Mesenchymal stem cell (in vitro differentiated cells and primary cell): ENCODE measurements around the gene LRRC63.

Source experiments
- DNase-seq: peaks from one replicate; pipeline ENCODE4 v3.0.0-alpha.2; 2013
- H2AFZ ChIP-seq: one replicate; pipeline ENCODE4 v1.6.1; 2013; ENCODE audit warnings: low read depth, mild to moderate bottlenecking, control low read depth, inconsistent platforms, low read length, moderate library complexity
- H2AK5ac ChIP-seq: 2 replicates; pipeline ENCODE4 v1.6.1; 2013; ENCODE audit warnings: low read length, moderate library complexity, mild to moderate bottlenecking, inconsistent platforms; ENCODE audit not compliant: severe bottlenecking
- H2BK120ac ChIP-seq: one replicate; pipeline ENCODE4 v1.6.1; 2013; ENCODE audit warnings: low read depth, mild to moderate bottlenecking, inconsistent platforms, low read length, moderate library complexity
- H2BK12ac ChIP-seq, 2 experiments: one replicate each; pipeline ENCODE4 v1.6.1; 2013; ENCODE audit warnings: inconsistent platforms in 2 of 2, low read length in 2 of 2, mild to moderate bottlenecking in 2 of 2, moderate library complexity in 2 of 2, control low read depth in 1 of 2
- H2BK15ac ChIP-seq: one replicate; pipeline ENCODE4 v1.6.1; 2013; ENCODE audit warnings: mild to moderate bottlenecking, low read depth, inconsistent platforms; ENCODE audit not compliant: poor library complexity, severe bottlenecking
- H2BK5ac ChIP-seq: 2 replicates; pipeline ENCODE4 v1.6.1; 2013; ENCODE audit warnings: low read depth, mild to moderate bottlenecking, low read length, control low read depth, inconsistent platforms; ENCODE audit not compliant: poor library complexity, severe bottlenecking
- H3K14ac ChIP-seq, 2 experiments: one replicate each; pipeline ENCODE4 v1.6.1; 2013; ENCODE audit warnings: inconsistent platforms in 2 of 2, low read length in 2 of 2, control low read depth in 1 of 2, mild to moderate bottlenecking in 1 of 2, moderate library complexity in 1 of 2
- H3K18ac ChIP-seq, 2 experiments: one replicate each; pipeline ENCODE4 v1.6.1; 2013; ENCODE audit warnings: inconsistent platforms in 2 of 2, low read length in 2 of 2, control low read depth in 1 of 2, low read depth in 1 of 2, mild to moderate bottlenecking in 1 of 2
- H3K23ac ChIP-seq, 2 experiments: one replicate each; pipeline ENCODE4 v1.6.1; 2013; ENCODE audit warnings: inconsistent platforms in 2 of 2, low read length in 2 of 2, mild to moderate bottlenecking in 2 of 2, moderate library complexity in 2 of 2, control low read depth in 1 of 2
- H3K27ac ChIP-seq: 2 replicates; pipeline ENCODE4 v1.5.1; 2013; ENCODE audit warnings: mild to moderate bottlenecking, moderate library complexity, low read length, control low read depth, inconsistent platforms; ENCODE audit not compliant: poor library complexity, severe bottlenecking
- H3K27me3 ChIP-seq, 2 experiments: 2 replicates each; pipeline versions ENCODE4 v1.6.1 to v1.7.0; 2013; ENCODE audit warnings: low read length in 2 of 2, mild to moderate bottlenecking in 2 of 2, moderate library complexity in 2 of 2, control low read depth in 1 of 2, inconsistent platforms in 1 of 2; ENCODE audit not compliant: control insufficient read depth in 1 of 2, insufficient read depth in 1 of 2
- H3K36me3 ChIP-seq, 2 experiments: 2 replicates each; pipeline versions ENCODE4 v1.6.1 to v1.7.0; 2013; ENCODE audit warnings: low read length in 2 of 2, control low read depth in 1 of 2, inconsistent platforms in 1 of 2, low read depth in 1 of 2, mild to moderate bottlenecking in 1 of 2; ENCODE audit not compliant: insufficient read depth in 2 of 2, control insufficient read depth in 1 of 2
- H3K4ac ChIP-seq, 2 experiments: one replicate each; pipeline ENCODE4 v1.6.1; 2013; ENCODE audit warnings: inconsistent platforms in 2 of 2, low read length in 2 of 2, mild to moderate bottlenecking in 2 of 2, moderate library complexity in 2 of 2, control low read depth in 1 of 2, low read depth in 1 of 2
- H3K4me1 ChIP-seq: 2 replicates; pipeline ENCODE4 v1.6.1; 2013; ENCODE audit warnings: low read depth, low read length, control low read depth; ENCODE audit not compliant: control insufficient read depth, insufficient read depth
- H3K4me2 ChIP-seq: 2 replicates; pipeline ENCODE4 v1.6.1; 2013; ENCODE audit warnings: low read length, mild to moderate bottlenecking, inconsistent platforms; ENCODE audit not compliant: poor library complexity, severe bottlenecking
- H3K4me3 ChIP-seq, 2 experiments: 2 replicates each; pipeline versions ENCODE4 v1.5.1 to v1.7.0; 2013; ENCODE audit warnings: low read length in 2 of 2, mild to moderate bottlenecking in 2 of 2, control low read depth in 1 of 2, low read depth in 1 of 2; ENCODE audit not compliant: insufficient read depth in 1 of 2
- H3K79me1 ChIP-seq: replicated peaks from 2 replicates; pipeline ENCODE4 v1.6.1; 2013; ENCODE audit warnings: mild to moderate bottlenecking, control low read depth, low read length, inconsistent platforms; ENCODE audit not compliant: poor library complexity, severe bottlenecking
- H3K9ac ChIP-seq: 2 replicates; pipeline ENCODE4 v1.7.0; 2013; ENCODE audit warnings: mild to moderate bottlenecking, low read length, moderate library complexity
- H3K9me3 ChIP-seq: 2 replicates; pipeline ENCODE4 v1.7.0; 2013; ENCODE audit warnings: mild to moderate bottlenecking, low read length; ENCODE audit not compliant: control insufficient read depth
- H4K8ac ChIP-seq: one replicate; pipeline ENCODE4 v1.6.1; 2013; ENCODE audit warnings: inconsistent platforms, mild to moderate bottlenecking, low read length, moderate library complexity
- H4K91ac ChIP-seq: one replicate; pipeline ENCODE4 v1.6.1; 2013; ENCODE audit warnings: mild to moderate bottlenecking, low read length, inconsistent platforms
- WGBS: methylation state at CpG from one replicate; pipeline ENCODE4 v1.1.7; 2013; ENCODE audit warnings: mixed read lengths; 5-methylcytosine and 5-hydroxymethylcytosine counted together

Gene LRRC63

GRCh38 chr13:46267166-46267565, 55.4 kb downstream of the LRRC63 start:
- Histone ChIP-seq H3K9ac (no peak overlapping the region), H3K18ac (no peak overlapping the region), H3K4me2 (no peak overlapping the region), H3K14ac (no peak overlapping the region), H3K27ac (no peak overlapping the region), H3K23ac (no peak overlapping the region), H3K27me3 (no peaks in the 10 kb centered on the region), H2BK5ac (no peak overlapping the region), H2BK120ac (no peak overlapping the region), H3K4me1 (no peaks in the 10 kb centered on the region), H2AK5ac (no peak overlapping the region), H3K79me1 (no peaks in the 10 kb centered on the region), H4K91ac (no peak overlapping the region), H3K36me3 (no peaks in the 10 kb centered on the region), H3K4me3 (no peak overlapping the region), H3K9me3 (no peaks in the 10 kb centered on the region), H2AFZ (no peak overlapping the region), H2BK15ac (no peak overlapping the region), H3K4ac (no peak overlapping the region), H4K8ac (no peak overlapping the region), H2BK12ac (no peak overlapping the region)
- no peak for DNase-seq
- WGBS, result no CpG with 5 or more reads among the region's 2 CpGs

GRCh38 chr13:46270416-46270815, 58.7 kb downstream of the LRRC63 start:
- WGBS, result 85% methylated on average over 5 of the region's 6 CpGs

GRCh38 chr13:46274094-46274698, 62.5 kb downstream of the LRRC63 start:
- no peak overlapping the region for H2AK5ac ChIP-seq
- H3K4me2 ChIP-seq, result no peak overlapping the region
- no peaks in the 10 kb centered on the region for H3K36me3 ChIP-seq
- H2BK12ac ChIP-seq, result no peak overlapping the region
- H3K9me3 ChIP-seq, result no peaks in the 10 kb centered on the region
- peaks cover 2% of the 10 kb centered on the region for H3K4me1 ChIP-seq
- no peak overlapping the region for H2AFZ ChIP-seq
- H3K23ac ChIP-seq, result no peak overlapping the region
- 98% methylated on average over 3 of the region's 3 CpGs for WGBS
- H4K8ac ChIP-seq, result no peak overlapping the region
- no peaks in the 10 kb centered on the region for H3K79me1 ChIP-seq
- peak overlapping the region; percentile 50 for H4K91ac ChIP-seq
- H2BK5ac ChIP-seq, result no peak overlapping the region
- no peaks in the 10 kb centered on the region for H3K27me3 ChIP-seq
- DNase-seq, result no peak
- no peak overlapping the region for H2BK120ac ChIP-seq
- no peak overlapping the region for H2BK15ac ChIP-seq
- no peak overlapping the region for H3K27ac ChIP-seq
- H3K9ac ChIP-seq, result no peak overlapping the region
- no peak overlapping the region for H3K18ac ChIP-seq
- H3K4me3 ChIP-seq, result no peak overlapping the region
- H3K4ac ChIP-seq, result no peak overlapping the region
- H3K14ac ChIP-seq, result no peak overlapping the region

More at GRCh38 chr13:46270416-46270815, 58.7 kb downstream of the LRRC63 start:
- no peaks in the 10 kb centered on the region for H3K79me1 ChIP-seq
- no peak overlapping the region for H2AFZ ChIP-seq
- H3K9ac ChIP-seq, result no peak overlapping the region
- no peaks in the 10 kb centered on the region for H3K27me3 ChIP-seq
- H3K23ac ChIP-seq, result no peak overlapping the region
- H3K18ac ChIP-seq, result no peak overlapping the region
- no peak overlapping the region for H2BK15ac ChIP-seq
- H3K4me1 ChIP-seq, result no peaks in the 10 kb centered on the region
- H2BK120ac ChIP-seq, result no peak overlapping the region
- H3K14ac ChIP-seq, result no peak overlapping the region
- H3K4me2 ChIP-seq, result no peak overlapping the region
- H4K8ac ChIP-seq, result no peak overlapping the region
- H3K36me3 ChIP-seq, result no peaks in the 10 kb centered on the region
- H3K4me3 ChIP-seq, result no peak overlapping the region
- no peak overlapping the region for H2BK12ac ChIP-seq
- no peaks in the 10 kb centered on the region for H3K9me3 ChIP-seq
- no peak overlapping the region for H2AK5ac ChIP-seq
- H3K4ac ChIP-seq, result no peak overlapping the region
- no peak overlapping the region for H2BK5ac ChIP-seq
- no peak overlapping the region for H4K91ac ChIP-seq
- DNase-seq, result no peak
- H3K27ac ChIP-seq, result no peak overlapping the region

- Histone ChIP-seq H4K8ac (peak overlapping the region; percentile 37), H3K4me1 (peaks cover 2% of the 10 kb centered on the region), H4K91ac (no peak overlapping the region), H3K27me3 (no peaks in the 10 kb centered on the region), H3K4me3 (no peak overlapping the region), H3K79me1 (no peaks in the 10 kb centered on the region), H3K9me3 (no peaks in the 10 kb centered on the region), H2BK120ac (no peak overlapping the region), H2BK12ac (no peak overlapping the region), H2AK5ac (no peak overlapping the region), H2AFZ (peak overlapping the region; percentile 6), H3K4ac (no peak overlapping the region), H3K27ac (no peak overlapping the region), H2BK5ac (no peak overlapping the region), H3K18ac (no peak overlapping the region), H3K9ac (no peak overlapping the region), H3K4me2 (no peak overlapping the region), H3K14ac (no peak overlapping the region), H3K23ac (no peak overlapping the region), H2BK15ac (no peak overlapping the region), H3K36me3 (no peaks in the 10 kb centered on the region)
- WGBS, result under 1% methylated on average over 4 of the region's 4 CpGs
- DNase-seq, result no peak
Observed at GRCh38 chr13:46278474-46278873, 66.7 kb downstream of the LRRC63 start.
